KMS-11 (cell line): ENCODE data around the gene DOK4.

Source experiments
- H2AFZ ChIP-seq: fragments of 200-600 bp; sonication (generic); 2 replicates; pipeline ENCODE4 v1.6.1; 2016; ENCODE audit warnings: antibody characterized with exemption, mixed run types, low read depth
- H3K27ac ChIP-seq: fragments of 200-600 bp; sonication (generic); 2 replicates; pipeline ENCODE4 v1.6.1; 2016; ENCODE audit warnings: mild to moderate bottlenecking, mixed run types
- H3K27me3 ChIP-seq: fragments of 200-600 bp; sonication (generic); 2 replicates; pipeline ENCODE4 v1.6.1; 2017; ENCODE audit warnings: mild to moderate bottlenecking, low read depth, mixed run types, moderate library complexity; ENCODE audit not compliant: insufficient read depth
- H3K36me3 ChIP-seq: fragments of 200-600 bp; sonication (generic); 2 replicates; pipeline ENCODE4 v1.6.1; 2017; ENCODE audit warnings: mild to moderate bottlenecking, mixed run types; ENCODE audit not compliant: insufficient read depth
- H3K4me1 ChIP-seq: fragments of 200-600 bp; sonication (generic); 2 replicates; pipeline ENCODE4 v1.6.1; 2016; ENCODE audit warnings: mild to moderate bottlenecking, low read depth, mixed run types; ENCODE audit not compliant: poor library complexity, severe bottlenecking
- H3K4me2 ChIP-seq: fragments of 200-600 bp; sonication (generic); 2 replicates; pipeline ENCODE4 v1.7.0; 2016; ENCODE audit warnings: mild to moderate bottlenecking, mixed run types
- H3K4me3 ChIP-seq: fragments of 200-600 bp; sonication (generic); IDR thresholded peaks from 2 replicates; pipeline ENCODE4 v1.6.1; 2017; ENCODE audit warnings: low read depth, low read length, mixed read lengths; ENCODE audit not compliant: insufficient read depth
- H3K79me2 ChIP-seq: fragments of 200-600 bp; sonication (generic); 2 replicates; pipeline ENCODE4 v1.6.1; 2016; ENCODE audit warnings: low read depth, mixed run types; ENCODE audit not compliant: insufficient read depth
- H3K9ac ChIP-seq: fragments of 200-600 bp; sonication (generic); 2 replicates; pipeline ENCODE4 v1.6.1; 2016; ENCODE audit warnings: mild to moderate bottlenecking, mixed run types
- H4K20me1 ChIP-seq: fragments of 200-600 bp; sonication (generic); 2 replicates; pipeline ENCODE4 v1.6.1; 2016; ENCODE audit warnings: mild to moderate bottlenecking, mixed run types; ENCODE audit not compliant: insufficient read depth
- CTCF ChIP-seq: fragments of 200-600 bp; sonication (generic); conservative IDR thresholded peaks from 2 replicates; pipeline ENCODE4 v1.6.1; 2017; ENCODE audit warnings: low read depth, mild to moderate bottlenecking, antibody characterized with exemption, low read length, moderate library complexity, mixed read lengths

DOK4 gene

GRCh38 chr16:57527610-57528360 lies 41.5 kb upstream of the DOK4 start:
- no peak overlapping the region for H3K27ac ChIP-seq
- H3K27me3 ChIP-seq = no peaks in the 10 kb centered on the region
- H3K9ac ChIP-seq = no peak overlapping the region
- no peak overlapping the region for H3K4me3 ChIP-seq
- H3K36me3 ChIP-seq = no peaks in the 10 kb centered on the region
- no peak overlapping the region for H3K4me2 ChIP-seq
- no peak for TF ChIP-seq CTCF
- H3K79me2 ChIP-seq = no peaks in the 10 kb centered on the region
- no peaks in the 10 kb centered on the region for H4K20me1 ChIP-seq
- H3K4me1 ChIP-seq = no peaks in the 10 kb centered on the region
- H2AFZ ChIP-seq = no peak overlapping the region

GRCh38 chr16:57527027-57527426 lies 40.7 kb upstream of the DOK4 start:
- no peaks in the 10 kb centered on the region for H4K20me1 ChIP-seq
- TF ChIP-seq CTCF = no peak
- no peak overlapping the region for H3K4me2 ChIP-seq
- H3K27me3 ChIP-seq = no peaks in the 10 kb centered on the region
- H3K4me3 ChIP-seq = no peak overlapping the region
- H3K9ac ChIP-seq = no peak overlapping the region
- H2AFZ ChIP-seq = no peak overlapping the region
- H3K27ac ChIP-seq = no peak overlapping the region
- no peaks in the 10 kb centered on the region for H3K36me3 ChIP-seq
- H3K79me2 ChIP-seq = no peaks in the 10 kb centered on the region
- H3K4me1 ChIP-seq = no peaks in the 10 kb centered on the region

- Histone ChIP-seq H3K4me1 (no peaks in the 10 kb centered on the region), H3K27me3 (no peaks in the 10 kb centered on the region), H3K4me3 (no peak overlapping the region), H3K9ac (no peak overlapping the region), H3K27ac (no peak overlapping the region), H3K79me2 (no peaks in the 10 kb centered on the region), H4K20me1 (no peaks in the 10 kb centered on the region), H3K4me2 (no peak overlapping the region), H3K36me3 (no peaks in the 10 kb centered on the region), H2AFZ (no peak overlapping the region)
- no peak for TF ChIP-seq CTCF
Measured at GRCh38 chr16:57526498-57526897, 40.2 kb upstream of the DOK4 start.

GRCh38 chr16:57525761-57526160 lies 39.5 kb upstream of the DOK4 start:
- Histone ChIP-seq H3K79me2 (no peaks in the 10 kb centered on the region), H3K4me1 (no peaks in the 10 kb centered on the region), H3K9ac (no peak overlapping the region), H2AFZ (no peak overlapping the region), H3K36me3 (no peaks in the 10 kb centered on the region), H3K4me3 (no peak overlapping the region), H3K27me3 (no peaks in the 10 kb centered on the region), H3K4me2 (no peak overlapping the region), H3K27ac (no peak overlapping the region), H4K20me1 (no peaks in the 10 kb centered on the region)
- no peak for TF ChIP-seq CTCF
